ENCODE data around the gene RIMBP2. TPM values are rescaled to one million over a fixed set of nuclear protein-coding genes. Genes with fewer than 3 reads are reported as not detected.

RIMBP2 gene
- total and polyA plus RNA-seq, 4 donors = 0.05 to 2.9 (median 0.95) TPM

DNA sequence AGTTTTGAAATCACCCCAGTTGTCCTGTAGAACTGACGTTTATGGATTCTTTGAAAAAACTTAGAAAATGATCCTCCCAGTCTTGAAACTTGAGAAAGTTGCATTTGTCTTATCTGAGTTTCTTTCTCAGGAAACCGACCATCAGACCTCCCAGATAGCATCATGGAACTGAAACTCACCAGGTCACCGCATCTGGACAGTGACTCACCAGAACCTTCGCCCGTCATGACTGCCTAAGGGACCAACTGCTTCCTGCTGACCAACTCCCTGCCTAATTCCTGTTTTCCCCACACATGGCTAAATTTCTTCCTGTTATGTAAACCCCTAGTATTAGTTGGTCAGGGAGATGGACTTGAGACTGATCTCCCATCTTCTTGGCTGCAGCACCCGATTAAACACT, 175.7 kb downstream of the RIMBP2 start:
- Histone ChIP-seq H3K4me1 (ENCODE audit: control insufficient read depth in 5 of 5, insufficient read depth in 5 of 5, low read length in 5 of 5) (no peaks in the 10 kb centered on the region), H3K36me3 (ENCODE audit: control insufficient read depth in 4 of 4, insufficient read depth in 4 of 4, low read length in 4 of 4) (no peaks in the 10 kb centered on the region), H3K9me3 (ENCODE audit: control insufficient read depth in 4 of 4, insufficient read depth in 3 of 4, low read length in 3 of 4) (peaks cover 0 to 15% (median 2%) of the 10 kb centered on the region in 4 donors), H3K27me3 (ENCODE audit: control insufficient read depth in 3 of 3, insufficient read depth in 3 of 3, low read length in 2 of 3) (no peaks in the 10 kb centered on the region), H3K4me3 (no peak overlapping the region), H3K9ac (ENCODE audit: insufficient read depth in 1 of 2, low read length in 2 of 2) (no peak overlapping the region), H3K27ac (ENCODE audit: low read depth in 1 of 2, low read length in 1 of 2) (no peak overlapping the region)
- no peak for TF ChIP-seq CTCF (IDR thresholded peaks at IDR 0.05; ENCODE audit: control extremely low read depth, extremely low read depth)
- 79 to 81% methylated on average over 6 of the region's 6 CpGs for WGBS, 2 donors
- DNase-seq (no peak), ATAC-seq (ENCODE audit: insufficient read depth, low FRiP score) (no peak)

DNA sequence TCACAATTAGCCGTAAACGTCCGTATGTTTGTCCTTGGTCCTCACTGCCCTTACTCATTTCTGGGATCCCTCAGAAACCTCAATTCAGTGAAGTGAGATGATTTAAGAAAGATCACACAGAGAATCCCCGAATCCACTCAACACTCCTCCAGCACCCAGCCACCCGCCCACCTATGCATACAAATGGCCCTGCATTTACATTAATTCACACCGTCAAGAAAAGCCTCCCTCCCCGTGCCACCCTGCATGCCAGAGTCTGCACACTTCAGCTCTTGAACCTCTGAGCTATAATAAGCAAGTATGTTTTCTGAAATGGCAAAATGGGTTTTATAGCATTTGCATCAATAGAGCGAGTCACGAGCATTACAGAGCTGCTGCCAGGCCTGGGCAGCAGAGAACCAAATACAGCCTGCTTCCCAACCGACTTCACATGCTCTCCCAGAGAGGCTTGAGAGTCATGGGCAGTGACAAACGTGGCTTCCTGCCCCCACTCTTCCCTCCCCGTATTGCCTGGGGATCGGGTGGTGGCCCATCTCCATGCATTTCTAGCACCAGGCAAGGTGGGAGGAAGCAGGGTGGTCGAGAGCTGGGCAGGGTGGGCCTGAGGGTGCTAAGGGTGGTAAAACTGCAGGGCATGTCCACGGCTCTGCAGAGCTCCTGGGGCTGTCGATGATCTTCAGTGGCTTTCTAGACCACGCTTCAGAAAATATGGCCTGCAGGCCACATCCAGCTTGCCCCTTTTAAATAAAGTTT, 177.6 kb downstream of the RIMBP2 start:
- ATAC-seq (ENCODE audit: insufficient read depth, low FRiP score) (no peak), DNase-seq (no peak)
- no peak overlapping the region for H3K27ac ChIP-seq (ENCODE audit: low read depth in 1 of 2, low read length in 1 of 2)
- H3K27me3 ChIP-seq (ENCODE audit: control insufficient read depth in 3 of 3, insufficient read depth in 3 of 3, low read length in 2 of 3) = no peaks in the 10 kb centered on the region
- no peak overlapping the region for H3K4me3 ChIP-seq
- peaks cover 0 to 12% (median 1%) of the 10 kb centered on the region in 4 donors for H3K9me3 ChIP-seq (ENCODE audit: control insufficient read depth in 4 of 4, insufficient read depth in 3 of 4, low read length in 3 of 4)
- H3K36me3 ChIP-seq (ENCODE audit: control insufficient read depth in 4 of 4, insufficient read depth in 4 of 4, low read length in 4 of 4) = no peaks in the 10 kb centered on the region
- no peaks in the 10 kb centered on the region for H3K4me1 ChIP-seq (ENCODE audit: control insufficient read depth in 5 of 5, insufficient read depth in 5 of 5, low read length in 5 of 5)
- WGBS, 2 donors = 63 to 70% methylated on average over 17 of the region's 17 CpGs
- no peak overlapping the region for H3K9ac ChIP-seq (ENCODE audit: insufficient read depth in 1 of 2, low read length in 2 of 2)
- no peak for TF ChIP-seq CTCF (IDR thresholded peaks at IDR 0.05; ENCODE audit: control extremely low read depth, extremely low read depth)

DNA sequence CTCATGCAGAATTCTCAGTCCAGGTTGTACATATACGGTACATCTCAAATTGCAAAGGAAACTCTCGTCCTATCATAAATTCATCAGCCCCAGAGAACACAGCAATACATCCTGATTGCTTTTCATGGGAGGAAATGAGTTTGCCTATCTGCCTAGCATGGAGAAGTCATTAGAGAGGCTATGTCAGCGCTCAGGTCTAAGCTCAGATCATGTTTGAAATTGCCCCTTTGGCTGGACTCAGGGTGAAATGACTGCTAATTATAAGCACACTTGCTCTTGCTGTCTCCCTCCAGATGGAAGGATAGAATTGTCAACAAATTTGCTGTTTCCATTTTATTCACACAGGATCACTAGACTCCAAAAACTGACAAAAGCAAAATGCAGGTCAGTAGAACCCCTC, 178.4 kb downstream of the RIMBP2 start:
- 67 to 74% methylated on average over 3 of the region's 3 CpGs for WGBS, 2 donors
- ATAC-seq (ENCODE audit: insufficient read depth, low FRiP score) = no peak
- Histone ChIP-seq H3K27me3 (ENCODE audit: control insufficient read depth in 3 of 3, insufficient read depth in 3 of 3, low read length in 2 of 3) (no peaks in the 10 kb centered on the region), H3K9ac (ENCODE audit: insufficient read depth in 1 of 2, low read length in 2 of 2) (no peak overlapping the region), H3K4me3 (no peak overlapping the region), H3K9me3 (ENCODE audit: control insufficient read depth in 4 of 4, insufficient read depth in 3 of 4, low read length in 3 of 4) (peaks cover 0 to 12% (median 1%) of the 10 kb centered on the region in 4 donors), H3K36me3 (ENCODE audit: control insufficient read depth in 4 of 4, insufficient read depth in 4 of 4, low read length in 4 of 4) (no peaks in the 10 kb centered on the region), H3K4me1 (ENCODE audit: control insufficient read depth in 5 of 5, insufficient read depth in 5 of 5, low read length in 5 of 5) (no peaks in the 10 kb centered on the region), H3K27ac (ENCODE audit: low read depth in 1 of 2, low read length in 1 of 2) (no peak overlapping the region)
- DNase-seq = no peak
- no peak for TF ChIP-seq CTCF (IDR thresholded peaks at IDR 0.05; ENCODE audit: control extremely low read depth, extremely low read depth)

Measured in lung (tissue), 12 donors.